Germinal center (tissue), 1 donor: ENCODE measurements around the gene FIGN.

ENCODE experiments used
- DNase-seq: peaks from one replicate; pipeline ENCODE4 v3.0.0; 2012; ENCODE audit warnings: mixed read lengths, low spot score

Gene FIGN

DNA sequence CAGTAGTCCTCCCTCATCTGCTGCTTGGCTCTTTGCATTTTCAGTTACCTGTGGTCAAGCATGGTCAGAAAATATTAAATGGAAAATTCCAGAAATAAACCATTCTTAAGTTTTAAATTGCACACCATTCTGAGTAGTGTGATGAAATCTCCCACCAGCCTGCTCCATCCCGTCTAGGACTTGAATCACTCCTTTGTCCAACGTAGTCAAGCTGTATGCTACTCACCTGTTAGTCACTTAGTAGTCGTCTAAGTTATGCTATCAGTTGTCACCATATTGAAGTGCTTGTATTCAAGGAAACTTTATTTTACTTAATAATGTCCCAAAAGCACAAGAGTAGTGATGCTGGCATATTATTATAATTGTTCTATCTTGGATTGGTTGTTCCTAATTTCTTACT lies 172.5 kb downstream of the FIGN start:
- DNase-seq, result no peak

GRCh38 chr2:163558251-163559021 lies 177.4 kb downstream of the FIGN start:
- no peak for DNase-seq

DNA sequence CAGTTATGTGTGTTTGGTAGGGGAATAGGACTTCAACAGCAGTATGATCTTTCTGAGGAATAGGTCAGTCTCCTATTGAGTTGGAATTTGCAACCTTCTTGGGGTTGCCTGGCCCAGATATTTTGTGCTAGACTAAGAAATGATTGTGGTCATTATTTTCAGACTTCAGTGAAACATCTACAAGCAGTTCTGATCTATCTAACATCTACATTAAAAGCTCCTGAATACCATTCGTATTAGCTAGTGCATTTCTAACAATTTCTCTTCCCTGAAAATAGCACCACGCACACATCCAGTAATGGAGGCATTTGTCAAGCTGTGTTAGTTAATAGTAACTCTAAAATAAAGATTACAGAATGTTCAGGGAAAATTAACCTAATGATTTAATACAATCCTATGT lies 179.3 kb downstream of the FIGN start:
- DNase-seq, result no peak

DNA sequence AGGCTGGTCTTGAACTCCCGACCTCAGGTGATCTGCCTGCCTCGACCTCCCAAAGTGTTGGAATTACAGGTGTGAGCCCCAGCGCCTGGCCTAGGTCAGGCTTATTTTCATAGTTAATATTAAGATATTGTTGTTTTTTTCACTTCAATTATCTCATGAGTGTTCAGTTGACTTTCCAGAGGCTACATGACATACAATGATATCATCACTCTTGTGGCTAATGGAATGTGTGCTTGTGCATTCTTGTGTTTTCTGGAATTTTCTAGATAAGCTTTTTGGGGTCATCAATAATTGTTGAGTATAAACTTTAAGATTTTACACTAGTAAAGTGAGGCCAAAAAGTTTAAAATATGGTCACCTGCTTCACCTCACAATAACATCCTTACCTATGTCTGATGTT lies 180.9 kb downstream of the FIGN start:
- DNase-seq, result no peak

- no peak for DNase-seq
These were observed 182.2 kb downstream of the FIGN start for GRCh38 chr2:163553601-163554000.

- no peak for DNase-seq
These were observed 183.1 kb downstream of the FIGN start for GRCh38 chr2:163552758-163553157.

- DNase-seq, result no peak
These were observed 184.0 kb downstream of the FIGN start for GRCh38 chr2:163551616-163552373.

GRCh38 chr2:163548970-163549369 lies 186.8 kb downstream of the FIGN start:
- no peak for DNase-seq
